NCI-H1092 treated with DMSO at 0.1 percent for 48 hours (cell line): ENCODE results near the gene CRYGN.

Experiments used
- DNase-seq: peaks from one replicate; lab custom pipeline; 2025; lab: John Stamatoyannopoulos, UW

Gene CRYGN

DNA sequence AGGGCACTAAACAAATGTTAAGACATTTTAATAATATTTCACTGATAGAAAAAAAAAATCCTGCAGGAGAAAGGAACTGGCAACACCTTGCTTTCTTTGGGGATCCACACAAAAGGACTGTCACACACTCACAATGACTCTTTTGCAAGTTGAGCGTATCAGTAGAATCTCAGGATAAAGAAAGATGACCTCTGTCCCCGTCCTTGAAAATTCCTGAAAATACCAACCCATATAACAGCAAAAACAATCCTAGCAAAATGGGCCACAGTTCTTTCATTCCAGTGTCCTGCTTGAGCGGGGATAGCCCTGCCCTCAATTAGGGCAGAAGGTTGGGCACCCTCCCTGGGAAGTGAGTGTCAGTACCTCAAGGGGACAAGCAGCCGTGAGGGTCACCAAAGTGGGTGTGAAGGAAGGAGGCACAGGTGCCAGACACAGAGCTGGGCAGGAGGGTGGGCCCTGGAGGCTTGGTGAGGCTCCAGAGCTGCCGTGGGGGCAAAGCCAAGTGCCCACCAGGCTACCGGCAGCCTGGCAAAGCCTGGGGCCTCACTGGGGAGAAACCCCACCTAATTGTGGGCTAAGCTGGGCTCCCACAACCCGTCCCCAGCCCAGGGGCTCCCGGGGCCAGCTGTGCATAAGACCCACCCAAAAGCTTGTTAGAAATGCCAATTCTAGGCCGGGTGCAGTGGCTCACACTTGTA is 32.9 kb downstream of the CRYGN start:
- no peak for DNase-seq

DNA sequence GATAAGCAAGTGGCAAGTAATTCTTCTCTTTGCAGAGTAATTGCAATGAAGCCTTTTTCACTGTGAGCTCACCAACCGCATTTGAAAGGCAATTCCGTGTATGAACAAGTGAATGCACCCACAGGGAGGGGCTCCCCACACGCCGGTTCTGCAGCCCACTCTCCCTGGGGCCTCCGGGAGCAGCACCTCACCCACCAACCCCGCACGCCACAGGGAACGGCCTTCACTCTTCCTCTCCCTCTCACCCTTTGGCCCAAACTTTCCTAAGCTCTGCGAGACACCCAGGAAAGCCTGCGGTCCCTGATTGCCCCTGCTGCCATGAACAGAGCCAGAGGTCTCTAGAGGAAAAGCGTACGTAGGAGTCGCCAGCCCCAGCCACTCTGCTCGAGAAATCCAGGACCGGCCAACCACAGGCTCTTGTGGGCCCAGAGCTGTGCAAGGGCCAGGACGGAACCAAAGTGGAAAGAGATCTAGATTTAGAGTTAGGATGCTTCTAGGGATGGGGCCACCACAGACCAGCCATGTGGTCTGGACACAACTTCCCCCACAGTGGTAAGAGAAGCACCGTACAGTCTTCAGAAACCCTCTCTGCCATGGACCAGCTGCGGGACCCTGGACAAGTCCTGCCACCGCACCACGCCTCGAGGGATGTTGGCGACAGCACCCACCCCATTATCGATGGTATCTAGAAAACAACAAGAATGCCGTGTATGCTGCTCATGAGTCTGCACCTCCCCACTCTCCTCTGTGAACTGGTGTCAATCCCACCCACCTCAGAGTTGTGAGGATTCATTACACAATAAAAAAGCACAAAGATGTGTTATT is 33.7 kb downstream of the CRYGN start:
- no peak for DNase-seq

DNA sequence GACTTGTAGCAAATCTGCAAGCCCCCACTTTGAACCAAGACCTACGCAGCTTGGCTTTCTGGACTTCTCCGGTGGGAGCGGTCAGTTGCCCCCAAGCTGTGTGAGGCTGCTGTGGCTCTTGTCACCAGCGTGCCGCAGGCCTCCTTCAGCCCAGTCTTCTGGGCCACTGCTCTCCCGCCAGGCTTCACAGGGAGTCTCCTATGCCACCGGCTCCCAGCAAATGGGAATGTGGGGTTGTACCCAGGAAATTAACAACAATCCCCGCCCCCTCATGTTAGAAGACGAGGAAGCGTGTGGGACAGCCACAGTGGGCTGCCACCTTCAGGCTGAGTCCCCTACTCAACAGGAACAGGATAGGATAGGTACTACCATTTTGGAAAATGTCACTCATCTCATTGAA is 34.4 kb downstream of the CRYGN start:
- no peak for DNase-seq

DNA sequence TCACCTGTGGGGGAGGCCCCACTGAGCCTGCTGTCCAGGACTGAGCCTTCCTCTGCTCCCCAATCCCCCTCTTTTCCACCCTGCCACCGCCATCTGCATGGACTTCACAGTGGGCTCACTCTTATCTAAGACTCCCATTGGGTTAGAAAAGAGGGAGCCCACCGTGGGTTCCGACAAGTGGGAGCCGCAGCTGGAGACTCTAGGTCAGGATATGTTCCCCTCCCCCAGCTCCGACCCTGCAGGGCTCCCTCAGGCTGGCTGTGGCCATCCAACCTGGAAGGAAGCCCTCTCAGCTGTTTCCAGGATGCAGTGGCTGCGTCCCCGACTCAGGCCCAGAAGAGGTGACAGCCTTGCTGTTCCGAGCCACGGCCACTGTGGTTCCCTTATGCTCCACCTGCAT is 34.9 kb downstream of the CRYGN start:
- no peak for DNase-seq

DNA sequence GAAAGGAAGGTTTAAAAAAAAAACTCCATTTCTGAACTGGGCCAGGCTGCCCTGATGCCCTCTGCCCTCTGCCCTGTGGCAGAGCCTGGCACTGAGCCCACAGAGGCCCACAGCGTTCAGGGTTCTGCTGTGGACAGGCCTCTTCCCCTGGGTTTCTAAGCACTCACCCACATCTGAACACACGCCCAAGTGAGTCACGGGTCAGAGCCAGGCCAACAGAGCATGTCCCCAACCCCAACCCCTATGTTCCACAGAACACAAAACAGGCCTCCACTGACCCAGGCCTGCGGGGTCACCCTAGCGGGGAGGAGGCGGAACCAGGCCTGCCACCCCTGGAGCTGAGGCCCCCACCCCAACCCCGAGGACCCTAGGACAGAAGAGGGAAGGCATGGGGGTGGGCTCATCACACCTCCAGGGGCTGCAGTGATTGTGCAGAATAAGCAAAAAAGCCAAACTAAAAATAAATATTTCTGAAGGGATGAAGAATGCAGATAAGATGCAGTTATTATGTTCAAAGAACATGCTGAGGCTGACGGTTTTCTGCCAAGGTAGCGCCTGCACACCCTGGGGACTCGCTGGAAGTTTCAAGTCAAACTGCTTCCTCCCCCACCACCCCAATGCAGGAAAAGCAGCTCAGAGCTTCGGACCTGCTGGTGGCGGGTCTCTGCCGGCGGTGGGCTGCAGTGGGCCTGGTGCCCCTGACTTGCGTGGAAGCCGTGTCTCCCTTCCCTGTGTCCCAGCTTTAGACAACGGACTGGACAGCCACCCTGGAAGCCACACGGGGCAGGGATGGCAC is 35.5 kb downstream of the CRYGN start:
- no peak for DNase-seq

DNA sequence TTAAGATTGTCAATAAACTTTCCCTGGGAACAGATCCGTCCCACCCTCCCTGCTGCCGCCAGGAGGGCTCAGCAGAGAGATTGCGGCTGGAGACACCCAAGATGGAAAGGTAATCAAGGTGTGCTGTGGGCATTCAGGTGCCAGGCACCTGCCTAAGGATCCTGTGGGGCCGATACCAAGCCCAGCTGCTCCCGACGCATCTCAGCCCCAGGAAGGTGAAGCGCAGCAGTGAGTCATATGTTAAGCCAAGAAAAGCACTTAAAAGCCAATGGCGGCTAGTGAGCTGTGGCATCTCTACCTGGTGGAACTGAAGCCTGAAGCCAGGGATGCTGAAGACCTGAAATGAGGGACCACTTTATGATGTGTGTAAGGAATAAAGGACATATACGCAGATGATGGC is 36.2 kb downstream of the CRYGN start:
- no peak for DNase-seq

DNA sequence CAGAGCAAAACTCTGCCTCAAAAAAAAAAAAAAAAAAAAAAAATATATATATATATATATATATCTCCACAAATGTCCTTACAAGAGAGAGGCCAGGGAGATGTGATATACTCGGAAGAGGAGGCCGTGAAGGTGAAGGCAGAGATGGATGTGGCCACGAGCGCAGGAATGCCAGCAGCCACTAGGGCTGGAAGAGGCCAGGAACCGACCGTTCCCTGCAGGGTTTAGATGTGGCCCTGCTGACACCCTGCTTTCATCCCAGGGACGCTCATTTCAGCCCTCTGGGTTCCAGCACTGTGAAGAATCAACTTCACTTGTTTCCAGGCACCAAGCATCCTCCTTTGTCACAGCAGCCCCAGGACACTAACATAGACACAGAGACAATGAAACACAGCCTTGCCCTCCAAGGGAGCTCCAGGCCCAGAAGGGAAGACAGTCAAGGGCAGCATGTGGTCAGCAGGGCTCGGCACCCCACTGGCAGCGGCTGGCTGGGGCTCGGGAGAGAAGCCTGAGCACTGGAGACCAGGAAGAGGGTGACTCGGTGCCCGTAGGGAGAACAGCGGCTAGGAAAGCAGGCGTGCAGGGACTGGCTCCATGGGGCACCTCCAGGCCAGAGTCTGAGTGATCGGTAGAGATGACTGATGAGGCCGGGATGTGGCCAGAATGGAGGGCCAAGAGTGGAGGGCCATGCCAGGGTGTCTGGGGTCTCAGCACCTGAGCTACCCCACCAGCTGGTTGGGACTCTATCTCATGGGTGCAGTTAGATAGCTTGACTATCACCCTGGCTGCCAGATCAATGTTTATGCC is 37.7 kb downstream of the CRYGN start:
- DNase-seq = no peak

DNA sequence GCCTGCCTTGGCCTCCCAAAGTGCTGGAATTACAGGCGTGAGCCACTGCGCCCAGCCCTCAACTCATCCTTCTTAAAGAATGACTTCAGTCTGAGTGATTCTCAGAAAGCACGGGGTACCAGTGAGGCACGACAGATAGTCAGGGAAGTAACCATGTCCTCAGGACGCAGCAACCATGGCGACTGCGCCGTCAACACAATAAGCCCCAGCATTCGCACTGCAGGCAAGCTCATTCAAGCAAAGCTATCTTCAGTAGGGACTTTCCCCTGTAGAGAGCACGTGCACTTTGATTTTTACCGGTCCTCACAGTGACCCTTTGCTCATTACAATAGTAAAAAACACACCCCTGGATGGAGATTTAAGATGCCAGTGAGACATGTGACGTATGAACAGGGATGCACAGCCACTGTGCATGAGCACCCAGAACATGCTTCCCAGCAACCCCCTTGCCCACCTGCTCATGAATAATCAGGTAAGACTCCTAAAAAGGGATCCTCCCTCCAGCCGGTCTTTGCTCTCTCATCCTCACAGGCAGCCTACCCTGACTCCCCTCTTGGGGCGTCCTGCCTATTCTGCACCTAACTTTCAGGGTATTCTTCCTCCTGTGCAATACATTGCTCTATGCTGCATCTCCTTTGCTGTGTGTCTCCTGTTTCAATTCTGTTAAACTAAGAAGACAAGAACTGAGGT is 39.2 kb downstream of the CRYGN start:
- DNase-seq = no peak

DNA sequence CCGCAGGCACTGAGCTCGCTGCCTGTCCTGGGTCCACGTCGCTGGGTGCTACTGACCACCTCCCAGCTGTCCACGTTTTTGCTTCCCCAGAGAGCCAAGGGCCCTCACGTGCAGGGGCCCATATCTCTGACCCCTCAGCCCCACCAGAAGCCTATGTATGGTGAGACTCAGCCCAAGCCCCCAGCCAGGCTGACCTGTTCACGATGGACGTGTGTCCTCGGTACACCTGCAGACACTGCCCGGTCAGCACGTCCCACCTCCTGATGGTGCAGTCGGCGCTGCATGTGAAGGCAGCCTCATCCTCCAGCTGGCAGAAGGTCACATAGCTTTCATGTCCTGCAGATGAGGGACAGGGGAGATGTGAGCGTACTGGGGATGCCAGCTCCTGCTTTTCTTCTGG is 40.0 kb downstream of the CRYGN start:
- DNase-seq = no peak

DNA sequence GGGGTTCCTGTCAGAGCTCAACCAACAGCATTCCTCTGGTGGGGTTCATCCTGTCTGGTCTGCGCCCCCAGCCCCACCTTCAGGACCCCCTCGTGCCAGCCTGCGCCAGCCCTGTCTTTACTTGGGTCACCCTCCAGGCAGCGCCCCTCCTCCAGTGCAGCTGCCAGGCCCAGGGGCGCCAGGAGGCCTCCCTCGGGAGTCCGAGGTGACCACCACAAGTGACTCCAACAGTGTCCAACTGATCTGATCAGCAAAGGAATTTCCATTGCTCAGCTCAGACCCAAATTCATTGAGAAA is 40.7 kb downstream of the CRYGN start:
- no peak for DNase-seq

DNA sequence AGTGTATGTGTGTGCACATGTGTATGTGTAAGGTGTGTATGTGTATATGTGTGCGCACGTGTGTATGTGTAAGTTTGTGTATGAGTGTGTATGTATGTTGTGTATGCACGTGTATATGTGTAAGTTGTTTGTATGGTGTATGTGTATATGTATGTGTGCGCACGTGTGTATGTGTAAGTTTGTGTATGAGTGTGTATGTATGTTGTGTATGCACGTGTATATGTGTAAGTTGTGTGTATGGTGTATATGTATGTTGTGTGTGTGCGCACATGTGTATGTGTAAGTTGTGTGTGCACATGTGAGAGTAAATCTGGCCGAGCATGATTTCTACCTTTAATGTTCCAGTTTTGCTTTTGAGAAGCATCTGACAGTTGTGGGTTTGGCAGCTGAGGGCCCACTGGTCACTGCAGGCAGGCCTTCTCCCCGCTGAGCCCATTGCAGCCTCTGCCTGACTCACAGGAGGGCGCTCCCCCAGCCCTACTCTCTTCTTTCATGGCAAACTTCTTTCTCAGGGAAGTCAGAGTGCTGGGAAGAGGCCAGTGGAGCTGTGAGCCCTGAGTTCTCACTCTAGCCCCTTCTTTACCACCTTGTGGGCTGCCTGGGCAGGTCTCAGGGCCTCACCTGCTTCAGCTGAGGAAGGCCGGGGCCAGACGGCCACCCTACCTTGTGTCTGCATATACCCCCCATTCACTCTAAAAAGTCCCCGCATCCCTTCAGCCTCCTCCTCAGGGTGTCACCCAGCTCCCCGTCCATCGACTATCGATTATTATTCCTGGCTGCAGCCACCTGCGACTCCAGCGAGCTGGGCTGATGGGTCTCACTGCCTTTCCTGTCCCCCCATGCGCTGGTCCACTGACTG is 41.3 kb downstream of the CRYGN start:
- no peak for DNase-seq

DNA sequence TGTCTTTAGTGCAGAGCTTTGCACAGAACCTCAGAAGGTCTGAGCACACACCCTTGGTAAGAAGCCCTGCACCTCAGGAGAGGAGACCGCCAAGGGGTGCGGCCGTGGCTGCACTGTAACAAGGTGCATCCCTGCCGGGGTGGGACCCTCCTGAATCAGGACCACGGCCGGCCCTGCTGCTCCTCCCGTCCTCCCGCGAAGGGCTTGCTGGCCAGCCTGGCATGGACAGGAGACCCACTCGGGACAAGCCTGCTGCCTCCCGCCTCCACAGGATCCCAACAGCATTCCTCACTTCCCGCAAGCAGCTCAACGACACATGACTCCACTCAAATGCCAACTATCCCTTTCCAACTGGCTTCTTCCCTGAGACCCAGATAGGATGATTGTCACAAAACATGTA is 42.9 kb downstream of the CRYGN start:
- no peak for DNase-seq

DNA sequence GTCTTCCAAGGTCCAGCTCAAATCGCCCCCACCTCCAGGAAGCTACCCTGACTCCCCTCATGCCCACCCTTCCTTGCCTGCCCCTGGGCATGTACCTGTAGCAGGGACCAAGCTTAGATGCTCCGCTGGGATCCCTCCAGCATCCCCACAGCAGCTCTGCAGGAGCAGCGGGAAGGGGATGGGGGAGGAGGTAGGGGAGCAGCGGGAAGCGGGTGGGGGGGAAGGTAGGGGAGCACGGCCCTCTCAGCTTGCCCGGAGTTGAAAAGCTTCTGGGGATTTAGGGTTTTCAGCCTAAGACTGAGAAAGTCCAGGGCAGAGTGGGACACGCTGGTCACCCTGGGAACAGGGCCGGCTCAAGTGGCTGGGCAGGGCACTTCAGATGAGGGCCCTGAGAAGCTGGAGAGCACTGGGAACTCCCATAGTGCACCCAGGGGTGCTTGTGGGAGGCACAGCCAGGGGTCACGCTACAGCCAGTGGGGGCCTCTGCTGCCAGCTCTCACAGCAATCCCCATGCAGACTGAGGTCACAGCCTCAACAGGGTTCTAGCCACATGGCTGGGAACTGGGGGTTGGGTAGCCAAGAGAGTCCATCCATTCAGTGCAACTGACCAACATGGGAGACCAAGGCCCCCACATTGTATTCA is 43.5 kb downstream of the CRYGN start:
- DNase-seq = no peak

DNA sequence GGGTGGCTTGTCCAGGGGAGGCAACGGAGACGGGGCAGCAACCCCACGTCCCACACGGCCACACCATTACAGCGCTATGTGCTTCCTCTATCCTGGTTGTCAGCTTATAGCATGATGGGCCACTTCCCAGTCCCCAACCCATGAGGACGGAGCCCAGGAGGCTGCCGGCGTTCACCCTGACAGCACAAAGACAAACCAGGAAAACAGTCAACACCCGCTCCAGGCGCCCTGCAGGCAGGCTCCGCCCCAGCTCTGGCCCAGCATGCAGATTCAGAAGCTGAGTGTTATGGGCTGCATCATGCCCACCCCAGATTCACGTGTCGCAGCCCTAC is 44.9 kb downstream of the CRYGN start:
- no peak for DNase-seq

DNA sequence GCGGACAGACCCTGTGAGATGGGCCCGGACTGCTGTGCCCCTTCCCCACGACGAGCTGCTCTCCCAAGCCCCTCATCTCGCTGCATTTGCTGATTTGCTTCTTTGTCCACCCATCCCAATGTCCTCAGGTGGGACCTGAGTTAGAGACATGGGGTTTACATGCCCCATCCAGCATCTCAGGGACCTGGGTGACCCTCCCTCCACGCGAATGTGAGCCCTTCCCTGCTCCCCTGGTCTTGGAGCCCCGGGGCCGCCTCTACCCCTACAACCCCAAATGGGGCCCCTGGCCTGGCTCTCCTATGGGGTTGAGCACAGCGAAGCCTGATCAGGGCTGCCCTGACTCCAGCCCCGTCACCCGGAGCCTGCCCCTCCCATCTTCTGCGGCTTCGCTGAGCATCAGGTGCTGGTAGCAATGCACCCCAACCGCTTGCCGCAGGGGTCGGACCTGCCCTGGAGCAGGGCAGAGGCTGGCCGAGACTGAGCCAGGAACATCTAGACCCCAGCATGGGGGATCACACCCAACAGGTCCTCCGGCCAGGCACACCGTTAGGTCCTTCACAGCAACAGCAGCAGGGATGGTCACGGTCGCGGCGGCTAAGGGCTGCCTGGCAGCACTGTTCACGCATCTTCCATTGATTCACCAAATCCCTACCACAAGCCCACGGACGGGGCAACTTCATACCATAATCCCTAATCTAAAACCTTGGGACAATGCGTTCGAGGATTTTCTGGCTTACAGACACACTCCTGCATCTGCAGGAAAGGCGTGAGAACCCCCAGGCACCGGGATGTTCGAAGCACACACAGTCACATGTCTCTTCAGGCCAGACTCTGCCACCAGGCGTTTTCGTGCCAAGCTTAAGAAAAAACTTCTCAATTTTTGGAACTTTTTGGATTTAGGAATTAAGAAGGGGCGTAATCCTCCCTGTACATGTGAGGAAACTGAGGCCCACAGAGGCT is 45.6 kb downstream of the CRYGN start:
- DNase-seq = no peak

DNA sequence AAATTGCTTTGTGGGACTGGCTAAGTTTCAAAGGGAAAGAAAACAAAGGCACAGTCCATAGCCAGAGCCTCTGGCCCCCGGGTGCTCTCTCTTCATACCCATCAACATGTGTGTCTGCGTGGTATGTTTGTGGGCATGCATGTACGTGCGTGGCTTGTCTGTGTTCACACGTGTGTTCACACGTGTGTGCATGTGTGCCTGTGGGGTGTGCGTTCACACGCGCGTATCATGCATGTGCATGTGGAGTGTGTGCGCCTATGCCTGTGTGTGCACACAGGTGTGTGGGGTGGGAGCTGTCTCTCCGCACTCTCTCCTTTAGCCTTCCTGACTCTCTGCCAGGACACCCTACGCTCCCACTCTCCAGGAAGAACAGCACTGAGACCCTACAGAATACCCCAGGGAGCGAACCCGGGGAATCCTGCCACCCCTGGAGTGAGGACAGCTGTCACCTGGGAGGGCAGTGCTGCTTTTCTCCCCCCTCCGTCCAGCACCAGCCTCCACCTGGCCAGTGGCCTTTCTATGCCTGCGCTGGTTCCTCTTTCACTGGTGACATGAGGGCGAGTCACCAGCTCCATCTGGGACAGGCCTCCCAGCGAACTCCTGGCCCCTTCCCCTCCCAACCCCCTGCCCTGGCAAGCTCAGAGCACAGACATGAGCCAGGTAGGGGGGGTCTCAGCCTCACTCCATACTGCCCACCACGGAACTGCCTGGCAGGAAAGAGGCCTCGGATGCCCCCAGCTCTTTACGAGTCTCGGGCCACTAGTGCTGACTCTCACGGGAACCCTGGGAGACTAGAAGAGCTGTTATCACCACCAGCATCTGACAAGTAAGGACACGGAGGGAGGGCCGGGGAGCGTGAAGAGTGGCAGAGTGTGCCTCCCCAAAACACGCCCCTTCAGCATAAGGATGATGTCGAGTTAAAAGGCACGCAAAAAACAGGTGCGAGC is 46.6 kb downstream of the CRYGN start:
- no peak for DNase-seq

DNA sequence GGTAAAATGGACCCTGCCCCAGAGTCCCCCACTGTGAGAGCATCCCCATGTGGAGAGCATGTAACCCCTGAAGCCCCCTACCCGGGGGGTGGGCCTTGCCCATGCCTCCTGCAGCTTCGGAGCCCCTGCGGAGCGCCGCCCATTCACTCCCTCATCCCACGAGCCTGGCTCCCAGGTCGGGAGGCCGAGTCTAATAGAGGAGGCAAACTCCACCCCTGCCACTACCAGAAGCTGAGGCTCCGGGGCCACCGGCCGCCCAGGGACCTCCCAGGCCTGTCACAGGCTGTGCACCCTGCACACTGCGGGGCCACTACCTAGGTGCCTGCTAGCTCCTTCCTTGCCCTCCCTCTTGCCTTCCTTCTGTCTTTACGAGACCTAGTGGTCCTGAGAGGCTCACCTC is 47.5 kb downstream of the CRYGN start:
- no peak for DNase-seq

DNA sequence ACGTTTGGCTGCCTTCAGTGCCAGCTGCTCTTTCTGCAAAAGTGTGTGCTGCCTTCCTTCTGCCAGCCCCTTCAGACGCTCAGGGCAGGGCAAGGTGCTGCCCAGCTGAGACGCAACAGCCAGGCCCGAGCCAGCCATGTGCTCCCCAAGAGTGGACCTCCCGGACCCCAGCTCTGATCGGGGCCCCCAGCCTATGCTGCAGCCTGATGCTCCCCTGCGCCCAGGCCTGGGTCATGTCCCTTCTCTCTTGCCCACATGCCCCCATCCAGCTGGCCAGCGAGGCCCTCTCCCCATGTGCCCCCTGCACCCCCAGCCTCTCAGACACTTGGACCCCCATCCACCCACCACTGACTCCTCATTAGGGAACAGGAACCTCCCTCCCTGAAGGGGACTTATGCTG is 47.9 kb downstream of the CRYGN start:
- no peak for DNase-seq
